ENCODE results near the gene CASTOR2.
"Not testable (repeated sequence)": the region's sequence is repeated elsewhere in the genome, so short reads cannot be mapped to it uniquely, and the experiment has no call there.

The CASTOR2 gene

DNA sequence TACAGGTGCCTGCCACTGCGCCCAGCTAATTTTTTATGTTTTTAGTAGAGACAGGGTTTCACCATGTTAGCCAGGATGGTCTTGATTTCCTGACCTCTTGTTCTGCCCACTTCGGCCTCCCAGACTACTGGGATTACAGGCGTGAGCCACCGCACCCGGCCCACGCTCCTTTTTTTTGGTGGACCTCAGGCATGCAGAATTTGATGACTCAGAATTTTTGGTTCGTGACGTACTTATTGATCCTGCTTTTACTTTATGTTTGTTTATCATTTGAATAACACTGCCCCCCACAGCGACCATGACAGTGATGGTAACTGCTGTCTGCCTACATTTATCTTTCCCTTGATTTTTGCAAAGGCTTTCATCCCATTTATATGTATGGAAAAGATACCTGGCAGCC is 23.9 kb downstream of the CASTOR2 start:
- not testable (repeated sequence) for H3K27ac ChIP-seq; H3K4me3 ChIP-seq; DNase-seq (ENCODE audit: low spot score)

DNA sequence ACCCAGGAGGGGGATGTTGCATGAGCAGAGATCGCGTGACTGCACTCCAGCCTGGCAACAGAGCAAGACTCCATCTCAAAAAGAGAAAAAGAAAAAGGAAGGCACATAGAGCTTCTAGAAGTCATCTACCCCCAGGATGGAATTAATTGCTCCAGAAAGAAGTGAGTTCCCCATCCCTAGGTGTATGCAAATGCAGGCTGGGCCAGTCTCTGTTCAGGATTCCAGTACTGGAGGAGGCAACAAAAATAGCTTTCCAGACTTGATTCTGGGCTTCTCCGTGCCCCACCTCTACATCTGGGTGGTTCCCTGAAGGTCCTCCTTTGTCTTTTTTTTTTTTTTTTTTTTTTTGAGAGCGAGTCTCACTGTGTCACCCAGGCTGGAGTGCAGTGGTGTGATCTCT is 28.6 kb downstream of the CASTOR2 start:
- no peak overlapping the region for H3K4me3 ChIP-seq
- no peak overlapping the region for H3K27ac ChIP-seq
- TF ChIP-seq, protein P1, sequence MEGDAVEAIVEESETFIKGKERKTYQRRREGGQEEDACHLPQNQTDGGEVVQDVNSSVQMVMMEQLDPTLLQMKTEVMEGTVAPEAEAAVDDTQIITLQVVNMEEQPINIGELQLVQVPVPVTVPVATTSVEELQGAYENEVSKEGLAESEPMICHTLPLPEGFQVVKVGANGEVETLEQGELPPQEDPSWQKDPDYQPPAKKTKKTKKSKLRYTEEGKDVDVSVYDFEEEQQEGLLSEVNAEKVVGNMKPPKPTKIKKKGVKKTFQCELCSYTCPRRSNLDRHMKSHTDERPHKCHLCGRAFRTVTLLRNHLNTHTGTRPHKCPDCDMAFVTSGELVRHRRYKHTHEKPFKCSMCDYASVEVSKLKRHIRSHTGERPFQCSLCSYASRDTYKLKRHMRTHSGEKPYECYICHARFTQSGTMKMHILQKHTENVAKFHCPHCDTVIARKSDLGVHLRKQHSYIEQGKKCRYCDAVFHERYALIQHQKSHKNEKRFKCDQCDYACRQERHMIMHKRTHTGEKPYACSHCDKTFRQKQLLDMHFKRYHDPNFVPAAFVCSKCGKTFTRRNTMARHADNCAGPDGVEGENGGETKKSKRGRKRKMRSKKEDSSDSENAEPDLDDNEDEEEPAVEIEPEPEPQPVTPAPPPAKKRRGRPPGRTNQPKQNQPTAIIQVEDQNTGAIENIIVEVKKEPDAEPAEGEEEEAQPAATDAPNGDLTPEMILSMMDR (IDR thresholded peaks at IDR 0.05), result no peak
- DNase-seq (ENCODE audit: low spot score), result no peak

DNA sequence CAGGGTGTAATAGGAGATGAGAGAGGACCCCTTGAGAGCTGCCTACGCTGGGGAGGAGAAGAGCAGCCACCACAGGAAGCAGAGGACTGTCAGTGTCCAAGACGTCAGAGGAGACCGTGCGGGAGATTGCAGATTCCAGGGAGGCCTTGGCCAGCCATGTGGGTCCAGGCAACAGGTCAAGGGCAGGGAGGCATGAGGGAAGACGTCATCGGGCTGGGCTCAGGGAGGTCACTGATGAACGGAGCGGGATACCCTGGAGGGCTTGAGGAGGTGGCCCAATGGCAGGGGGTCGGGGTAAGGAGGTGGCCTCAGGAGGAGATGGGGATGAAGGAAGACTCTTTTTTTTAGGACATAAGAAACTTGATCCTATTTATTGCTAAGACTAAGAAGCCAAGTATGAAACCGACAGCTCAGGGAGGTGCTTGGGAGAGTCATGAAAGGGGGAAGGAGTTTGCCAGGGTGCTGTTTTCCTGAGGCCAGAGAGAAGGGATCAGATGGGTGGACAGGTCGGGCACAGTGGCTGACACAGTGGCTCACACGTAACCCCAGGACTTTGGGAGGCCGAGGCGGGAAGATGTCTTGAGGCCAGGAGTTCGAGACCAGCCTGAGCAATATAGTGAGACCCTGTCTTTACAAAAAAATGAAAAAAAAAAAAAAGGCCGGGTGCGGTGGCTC is 30.5 kb downstream of the CASTOR2 start:
- DNase-seq (ENCODE audit: low spot score), result not testable (repeated sequence)

DNA sequence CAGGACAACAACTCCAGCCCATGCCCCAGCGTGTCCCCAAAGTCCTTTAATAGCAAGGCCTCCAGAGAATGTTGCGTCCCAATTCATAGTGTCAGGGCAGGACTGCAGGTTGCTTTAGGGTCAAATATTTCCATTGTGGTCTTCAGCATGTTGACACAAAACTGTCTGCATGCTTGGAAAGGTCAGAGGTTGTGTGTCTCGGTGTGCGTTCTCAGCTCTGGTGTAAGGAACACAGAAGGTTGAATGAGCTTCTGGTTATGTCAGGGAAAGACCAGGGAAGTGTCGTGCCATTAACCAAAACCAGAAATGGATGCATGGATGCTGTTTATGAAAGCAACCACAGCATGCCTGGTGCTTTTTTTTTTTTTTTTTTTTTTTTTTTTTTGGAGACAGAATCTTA is 31.9 kb downstream of the CASTOR2 start:
- not testable (repeated sequence) for H3K4me3 ChIP-seq; DNase-seq (ENCODE audit: low spot score); H3K27ac ChIP-seq

More for the DNA sequence above, 30.5 kb downstream of the CASTOR2 start:
- H3K4me3 ChIP-seq, H3K27ac ChIP-seq: not testable (repeated sequence)

DNA sequence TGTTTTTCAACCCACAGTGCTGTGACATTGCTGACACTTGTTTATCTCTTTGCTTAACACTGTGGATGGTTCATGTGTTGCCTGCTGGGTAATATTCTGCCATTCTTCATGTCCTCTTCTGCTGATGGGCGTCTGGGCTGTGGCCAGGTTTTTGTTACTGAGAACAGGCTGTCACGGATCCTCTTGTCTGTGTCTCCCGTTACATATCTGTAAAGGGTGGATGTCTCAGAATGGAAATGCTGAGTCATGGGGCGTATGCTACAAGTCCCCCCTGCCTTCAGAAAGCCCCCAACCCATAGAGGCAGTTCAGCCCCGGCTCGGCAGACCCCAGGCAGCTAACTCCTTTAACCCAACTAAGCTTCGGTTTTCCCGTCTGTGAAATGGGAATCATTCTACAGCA is 33.3 kb downstream of the CASTOR2 start:
- H3K4me3 ChIP-seq; DNase-seq (ENCODE audit: low spot score); H3K27ac ChIP-seq: not testable (repeated sequence)

DNA sequence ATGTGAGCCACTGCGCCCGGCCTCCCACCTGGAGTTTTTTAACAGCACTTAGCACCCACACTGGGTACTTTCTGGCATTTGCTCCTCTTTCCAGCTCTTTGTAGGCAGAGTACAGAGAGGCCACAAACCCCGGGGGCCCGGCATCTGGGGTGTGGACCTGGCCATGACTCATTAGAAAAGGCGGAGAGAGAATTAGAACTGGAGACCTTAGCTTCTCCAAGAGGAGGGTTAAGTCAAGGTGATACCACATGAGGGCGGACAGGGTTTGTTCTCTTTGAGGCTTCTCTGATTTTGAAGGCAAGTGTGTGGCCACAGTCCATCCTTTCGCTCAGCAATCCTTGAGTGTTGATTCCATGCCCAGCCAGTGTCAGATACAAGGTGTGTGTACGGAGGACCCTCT is 36.9 kb downstream of the CASTOR2 start:
- H3K27ac ChIP-seq; DNase-seq (ENCODE audit: low spot score); H3K4me3 ChIP-seq: not testable (repeated sequence)

DNA sequence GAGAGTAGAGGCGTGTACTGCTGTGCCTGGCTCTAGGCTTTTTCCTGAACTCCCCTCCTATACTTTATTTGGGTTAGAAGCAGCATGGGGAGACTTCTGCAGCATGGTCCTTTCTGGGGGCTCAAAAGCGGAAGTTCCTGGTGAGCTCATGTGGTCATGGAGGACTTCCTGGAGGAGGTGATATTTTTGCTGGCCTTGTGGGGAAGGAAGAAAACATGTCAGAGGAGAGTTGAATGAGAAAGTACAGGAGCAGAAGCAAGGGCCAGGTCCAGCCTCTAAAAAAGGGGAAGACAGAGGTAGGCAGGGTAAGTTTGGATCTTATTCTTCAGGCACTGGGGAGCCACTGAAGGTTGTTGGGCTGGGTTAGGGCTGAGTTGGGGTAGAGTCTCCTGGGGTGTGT is 45.5 kb downstream of the CASTOR2 start:
- Histone ChIP-seq H3K4me3 (no peak overlapping the region), H3K27ac (no peak overlapping the region)
- TF ChIP-seq, protein P1 (IDR thresholded peaks at IDR 0.05), result no peak
- DNase-seq (ENCODE audit: low spot score), result no peak

DNA sequence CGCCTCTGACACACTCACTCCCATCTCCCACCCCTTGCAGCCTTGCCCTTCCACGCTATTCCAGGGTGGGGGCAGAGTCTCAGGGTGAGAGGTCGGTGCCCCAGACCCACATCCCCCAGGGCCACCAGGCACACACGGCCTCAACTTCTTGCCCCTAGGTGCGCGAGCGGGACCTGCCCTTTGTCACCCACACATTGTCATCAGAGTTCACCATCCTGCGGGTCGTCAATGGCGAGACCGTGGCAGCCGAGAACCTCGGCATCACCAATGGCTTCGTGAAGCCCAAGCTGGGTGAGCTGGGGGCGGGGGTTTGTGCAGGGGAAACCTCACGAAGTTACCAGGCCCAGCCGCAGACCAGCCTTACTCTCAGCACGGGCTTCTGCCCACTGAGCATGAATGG is 53.3 kb downstream of the CASTOR2 start:
- Histone ChIP-seq H3K27ac (no peak overlapping the region), H3K4me3 (no peak overlapping the region)
- DNase-seq (ENCODE audit: low spot score), result no peak
- TF ChIP-seq, protein P1 (IDR thresholded peaks at IDR 0.05), result no peak

DNA sequence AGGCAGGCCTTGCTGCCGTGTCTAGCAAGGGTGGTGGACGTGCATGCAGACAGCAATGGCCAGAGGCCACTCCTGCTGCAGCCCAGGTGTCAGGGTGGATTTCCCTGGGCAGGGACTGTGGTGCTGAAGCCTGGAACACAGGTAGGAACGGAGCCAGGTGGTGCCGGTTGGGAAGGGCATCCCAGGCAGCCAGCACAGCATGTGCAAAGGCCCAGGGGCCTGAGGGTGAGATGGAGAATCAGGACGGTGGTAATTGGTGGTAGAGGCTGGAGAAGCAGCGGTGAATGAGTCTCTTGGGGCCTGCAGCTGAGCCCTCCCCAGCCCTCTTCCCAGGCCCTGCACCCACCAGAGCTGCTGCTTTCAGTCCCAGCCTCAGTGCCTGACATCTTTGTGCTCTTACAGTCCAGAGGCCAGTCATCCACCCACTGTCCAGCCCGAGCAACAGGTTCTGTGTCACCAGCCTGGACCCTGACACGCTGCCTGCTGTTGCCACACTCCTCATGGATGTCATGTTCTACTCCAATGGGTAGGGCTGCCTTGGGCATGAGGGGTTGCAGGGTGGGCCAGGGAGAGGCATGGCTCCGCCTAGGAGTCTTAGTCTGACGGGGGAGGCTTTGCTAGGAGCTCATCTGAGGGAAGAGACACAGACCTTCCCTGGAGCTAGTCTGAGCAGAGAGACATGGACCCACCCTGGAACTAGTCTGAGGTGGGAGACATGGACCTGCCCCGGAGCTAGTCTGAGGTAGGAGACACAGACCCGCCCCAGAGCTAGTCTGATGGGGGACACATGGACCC is 54.3 kb downstream of the CASTOR2 start:
- DNase-seq (ENCODE audit: low spot score), result no peak
- no peak overlapping the region for H3K27ac ChIP-seq
- TF ChIP-seq, protein P1 (IDR thresholded peaks at IDR 0.05), result no peak
- no peak overlapping the region for H3K4me3 ChIP-seq

Measured in coronary artery (tissue), 2 donors.